ENCODE measurements around the gene HSD3B7. TPM values are rescaled to one million over a fixed set of nuclear protein-coding genes. Genes with fewer than 3 reads are reported as not detected.

The HSD3B7 gene
- total RNA-seq, 3 donors from 2014 or later, result 1.2 to 2.0 (median 1.3) TPM

GRCh38 chr16:30967795-30968194, 17.2 kb upstream of the HSD3B7 start:
- Mint-ChIP-seq H3K4me1 (ENCODE audit: low read depth) (peaks cover 2% of the 10 kb centered on the region), H3K9me3 (no peaks in the 10 kb centered on the region), H3K4me3 (no peak overlapping the region), H3K36me3 (ENCODE audit: insufficient read depth) (peaks cover 53% of the 10 kb centered on the region), H3K27me3 (ENCODE audit: low read depth) (no peaks in the 10 kb centered on the region)
- ATAC-seq (no peak), DNase-seq (no peak)

- no peak for ATAC-seq
- H3K36me3 Mint-ChIP-seq (ENCODE audit: insufficient read depth), result peaks cover 58% of the 10 kb centered on the region
- no peaks in the 10 kb centered on the region for H3K27me3 Mint-ChIP-seq (ENCODE audit: low read depth)
- no peaks in the 10 kb centered on the region for H3K9me3 Mint-ChIP-seq
- no peak for DNase-seq
- no peaks in the 10 kb centered on the region for H3K4me1 Mint-ChIP-seq (ENCODE audit: low read depth)
- H3K4me3 Mint-ChIP-seq, result no peak overlapping the region
Measured at GRCh38 chr16:30969246-30969842, 15.7 kb upstream of the HSD3B7 start.

- peaks cover 55% of the 10 kb centered on the region for H3K36me3 Mint-ChIP-seq (ENCODE audit: insufficient read depth)
- H3K27me3 Mint-ChIP-seq (ENCODE audit: low read depth), result no peaks in the 10 kb centered on the region
- DNase-seq (no peak), ATAC-seq (no peak)
- no peaks in the 10 kb centered on the region for H3K9me3 Mint-ChIP-seq
- no peak overlapping the region for H3K4me3 Mint-ChIP-seq
- no peaks in the 10 kb centered on the region for H3K4me1 Mint-ChIP-seq (ENCODE audit: low read depth)
Measured at GRCh38 chr16:30971298-30971697, 13.7 kb upstream of the HSD3B7 start.

GRCh38 chr16:30972872-30973271, 12.1 kb upstream of the HSD3B7 start:
- Mint-ChIP-seq H3K4me3 (no peak overlapping the region), H3K36me3 (ENCODE audit: insufficient read depth) (peaks cover 51% of the 10 kb centered on the region), H3K4me1 (ENCODE audit: low read depth) (no peaks in the 10 kb centered on the region), H3K9me3 (no peaks in the 10 kb centered on the region), H3K27me3 (ENCODE audit: low read depth) (no peaks in the 10 kb centered on the region)
- DNase-seq (no peak), ATAC-seq (no peak)

- Mint-ChIP-seq H3K9me3 (no peaks in the 10 kb centered on the region), H3K27me3 (ENCODE audit: low read depth) (no peaks in the 10 kb centered on the region), H3K4me3 (no peak overlapping the region), H3K36me3 (ENCODE audit: insufficient read depth) (peaks cover 56% of the 10 kb centered on the region), H3K4me1 (ENCODE audit: low read depth) (no peaks in the 10 kb centered on the region)
- no peak for ATAC-seq
- no peak for DNase-seq
Measured at GRCh38 chr16:30974348-30974747, 10.7 kb upstream of the HSD3B7 start.

- Mint-ChIP-seq H3K27me3 (ENCODE audit: low read depth) (no peaks in the 10 kb centered on the region), H3K9me3 (no peaks in the 10 kb centered on the region), H3K36me3 (ENCODE audit: insufficient read depth) (peaks cover 50% of the 10 kb centered on the region), H3K4me3 (no peak overlapping the region), H3K4me1 (ENCODE audit: low read depth) (no peaks in the 10 kb centered on the region)
- ATAC-seq (no peak), DNase-seq (no peak)
Measured at GRCh38 chr16:30976486-30976885, 8.5 kb upstream of the HSD3B7 start.

- no peaks in the 10 kb centered on the region for H3K27me3 Mint-ChIP-seq (ENCODE audit: low read depth)
- ATAC-seq (no peak), DNase-seq (no peak)
- H3K4me3 Mint-ChIP-seq, result no peak overlapping the region
- no peaks in the 10 kb centered on the region for H3K4me1 Mint-ChIP-seq (ENCODE audit: low read depth)
- H3K9me3 Mint-ChIP-seq, result no peaks in the 10 kb centered on the region
- peaks cover 45% of the 10 kb centered on the region for H3K36me3 Mint-ChIP-seq (ENCODE audit: insufficient read depth)
Measured at GRCh38 chr16:30977502-30977901, 7.5 kb upstream of the HSD3B7 start.

GRCh38 chr16:30979170-30980022, 5.6 kb upstream of the HSD3B7 start:
- H3K36me3 Mint-ChIP-seq (ENCODE audit: insufficient read depth), result peaks cover 35% of the 10 kb centered on the region
- no peaks in the 10 kb centered on the region for H3K27me3 Mint-ChIP-seq (ENCODE audit: low read depth)
- no peak overlapping the region for H3K4me3 Mint-ChIP-seq

GRCh38 chr16:30980023-30980371, 5.0 kb upstream of the HSD3B7 start:
- no peaks in the 10 kb centered on the region for H3K27me3 Mint-ChIP-seq (ENCODE audit: low read depth)
- no peak overlapping the region for H3K4me3 Mint-ChIP-seq
- ATAC-seq (no peak), DNase-seq (no peak)
- H3K36me3 Mint-ChIP-seq (ENCODE audit: insufficient read depth), result peaks cover 34% of the 10 kb centered on the region
- no peaks in the 10 kb centered on the region for H3K9me3 Mint-ChIP-seq
- peaks cover 2% of the 10 kb centered on the region for H3K4me1 Mint-ChIP-seq (ENCODE audit: low read depth)

More at GRCh38 chr16:30979170-30980022, 5.6 kb upstream of the HSD3B7 start:
- DNase-seq (no peak), ATAC-seq (no peak)
- no peaks in the 10 kb centered on the region for H3K9me3 Mint-ChIP-seq
- H3K4me1 Mint-ChIP-seq (ENCODE audit: low read depth), result peaks cover under 1% of the 10 kb centered on the region

GRCh38 chr16:30980434-30980833, 4.6 kb upstream of the HSD3B7 start:
- no peaks in the 10 kb centered on the region for H3K27me3 Mint-ChIP-seq (ENCODE audit: low read depth)
- peaks cover 34% of the 10 kb centered on the region for H3K36me3 Mint-ChIP-seq (ENCODE audit: insufficient read depth)

GRCh38 chr16:30980959-30981358, 4.0 kb upstream of the HSD3B7 start:
- no peaks in the 10 kb centered on the region for H3K27me3 Mint-ChIP-seq (ENCODE audit: low read depth)
- ATAC-seq (no peak), DNase-seq (no peak)
- peaks cover 2% of the 10 kb centered on the region for H3K4me1 Mint-ChIP-seq (ENCODE audit: low read depth)
- H3K9me3 Mint-ChIP-seq, result no peaks in the 10 kb centered on the region
- no peak overlapping the region for H3K4me3 Mint-ChIP-seq
- H3K36me3 Mint-ChIP-seq (ENCODE audit: insufficient read depth), result peaks cover 30% of the 10 kb centered on the region

More at GRCh38 chr16:30980434-30980833, 4.6 kb upstream of the HSD3B7 start:
- peaks cover 2% of the 10 kb centered on the region for H3K4me1 Mint-ChIP-seq (ENCODE audit: low read depth)
- no peak overlapping the region for H3K4me3 Mint-ChIP-seq
- DNase-seq (no peak), ATAC-seq (no peak)
- no peaks in the 10 kb centered on the region for H3K9me3 Mint-ChIP-seq

GRCh38 chr16:30982548-30983288, 2.3 kb upstream of the HSD3B7 start:
- peaks cover 21% of the 10 kb centered on the region for H3K36me3 Mint-ChIP-seq (ENCODE audit: insufficient read depth)
- DNase-seq, result no peak

GRCh38 chr16:30983289-30983889, 1.6 kb upstream of the HSD3B7 start:
- Mint-ChIP-seq H3K4me3 (no peak overlapping the region), H3K9me3 (no peaks in the 10 kb centered on the region), H3K27me3 (ENCODE audit: low read depth) (no peaks in the 10 kb centered on the region), H3K4me1 (ENCODE audit: low read depth) (peaks cover 2% of the 10 kb centered on the region), H3K36me3 (ENCODE audit: insufficient read depth) (peaks cover 21% of the 10 kb centered on the region)
- no peak for DNase-seq
- ATAC-seq, result no peak

More at GRCh38 chr16:30982548-30983288, 2.3 kb upstream of the HSD3B7 start:
- no peaks in the 10 kb centered on the region for H3K27me3 Mint-ChIP-seq (ENCODE audit: low read depth)
- no peak for ATAC-seq
- no peaks in the 10 kb centered on the region for H3K9me3 Mint-ChIP-seq
- peaks cover 2% of the 10 kb centered on the region for H3K4me1 Mint-ChIP-seq (ENCODE audit: low read depth)
- H3K4me3 Mint-ChIP-seq, result no peak overlapping the region

- peaks cover 15% of the 10 kb centered on the region for H3K36me3 Mint-ChIP-seq (ENCODE audit: insufficient read depth)
- no peak for ATAC-seq
- peaks cover 2% of the 10 kb centered on the region for H3K4me1 Mint-ChIP-seq (ENCODE audit: low read depth)
- no peak for DNase-seq
- no peak overlapping the region for H3K4me3 Mint-ChIP-seq
- H3K27me3 Mint-ChIP-seq (ENCODE audit: low read depth), result no peaks in the 10 kb centered on the region
- H3K9me3 Mint-ChIP-seq, result no peaks in the 10 kb centered on the region
Measured at GRCh38 chr16:30983898-30984610, 953 bp upstream of the HSD3B7 start.
